GM18502 (cell line): ENCODE results near the gene EVC2.
"Not testable (repeated sequence)": the region's sequence is repeated elsewhere in the genome, so short reads cannot be mapped to it uniquely, and the experiment has no call there.

ENCODE experiments used
- ATAC-seq: cut with Tn5 transposase; IDR thresholded peaks from one replicate; pipeline ENCODE4 v1.9.1; 2021; ENCODE audit warnings: mild to moderate bottlenecking; ENCODE audit not compliant: unreplicated experiment, poor library complexity

The EVC2 gene

GRCh38 chr4:5746829-5747737 is 38.7 kb upstream of the EVC2 start:
- ATAC-seq = no peak

- ATAC-seq = no peak
These were observed 37.9 kb upstream of the EVC2 start for GRCh38 chr4:5746250-5746649.

GRCh38 chr4:5742968-5743367 is 34.6 kb upstream of the EVC2 start:
- ATAC-seq = no peak

- ATAC-seq = no peak
These were observed 34.0 kb upstream of the EVC2 start for GRCh38 chr4:5742388-5742787.

- ATAC-seq = no peak
These were observed 29.7 kb upstream of the EVC2 start for GRCh38 chr4:5738061-5738460.

- ATAC-seq = no peak
These were observed 27.1 kb upstream of the EVC2 start for GRCh38 chr4:5735463-5735862.

- no peak for ATAC-seq
These were observed 26.5 kb upstream of the EVC2 start for GRCh38 chr4:5734853-5735252.

GRCh38 chr4:5732158-5732557 is 23.8 kb upstream of the EVC2 start:
- no peak for ATAC-seq

GRCh38 chr4:5730993-5731990 is 22.9 kb upstream of the EVC2 start:
- ATAC-seq = no peak

- ATAC-seq = no peak
These were observed 22.1 kb upstream of the EVC2 start for GRCh38 chr4:5730436-5730835.

- ATAC-seq = not testable (repeated sequence)
These were observed 20.1 kb upstream of the EVC2 start for GRCh38 chr4:5728412-5728811.

- ATAC-seq = no peak
These were observed 16.0 kb upstream of the EVC2 start for GRCh38 chr4:5724377-5724776.

GRCh38 chr4:5722328-5722727 is 14.0 kb upstream of the EVC2 start:
- ATAC-seq = no peak

- ATAC-seq = no peak
These were observed 13.6 kb upstream of the EVC2 start for GRCh38 chr4:5721923-5722322.

GRCh38 chr4:5720980-5721379 is 12.6 kb upstream of the EVC2 start:
- ATAC-seq = no peak

- no peak for ATAC-seq
These were observed 11.9 kb upstream of the EVC2 start for GRCh38 chr4:5720157-5720850.

GRCh38 chr4:5719350-5720055 is 11.1 kb upstream of the EVC2 start:
- ATAC-seq = no peak

GRCh38 chr4:5718411-5718810 is 10.1 kb upstream of the EVC2 start:
- ATAC-seq = no peak

- ATAC-seq = no peak
These were observed 9.2 kb upstream of the EVC2 start for GRCh38 chr4:5717449-5718158.
